Activated T-cell treated with anti-CD3 and anti-CD28 coated beads for 24 hours (primary cell): ENCODE data around the gene HIRIP3.

Experiments used
- DNase-seq: peaks from one replicate; pipeline ENCODE4 v3.0.0-alpha.2; 2020; ENCODE audit warnings: low read depth

HIRIP3 gene

GRCh38 chr16:29999605-30000004, 4.2 kb upstream of the HIRIP3 start:
- DNase-seq: no peak

- no peak for DNase-seq
Observed at GRCh38 chr16:29996766-29997250, 1.4 kb upstream of the HIRIP3 start.

GRCh38 chr16:29995911-29996765, 721 bp upstream of the HIRIP3 start, which contains the start of gene INO80E:
Gene INO80E, plus strand, starts transcription at chr16:29996241. Its CDS starts 70 bp downstream, at chr16:29996311.
- DNase-seq: peak; percentile 99

- peak; percentile 71 for DNase-seq
Observed at GRCh38 chr16:29994600-29995323, 655 bp downstream of the HIRIP3 start.

- DNase-seq: no peak
Observed at GRCh38 chr16:29993903-29994599, 1.4 kb downstream of the HIRIP3 start.

GRCh38 chr16:29993191-29993902, 2.1 kb downstream of the HIRIP3 start:
- no peak for DNase-seq

GRCh38 chr16:29992344-29992967, 3.0 kb downstream of the HIRIP3 start:
- DNase-seq: no peak

- DNase-seq: no peak
Observed at GRCh38 chr16:29991571-29991904, 3.9 kb downstream of the HIRIP3 start.

- DNase-seq: no peak
Observed at GRCh38 chr16:29990883-29991570, 4.4 kb downstream of the HIRIP3 start.

GRCh38 chr16:29990034-29990433, 5.4 kb downstream of the HIRIP3 start:
- DNase-seq: no peak

GRCh38 chr16:29989111-29989858, 6.1 kb downstream of the HIRIP3 start:
- no peak for DNase-seq

GRCh38 chr16:29988346-29989075, 6.9 kb downstream of the HIRIP3 start:
- no peak for DNase-seq

GRCh38 chr16:29987371-29988085, 7.9 kb downstream of the HIRIP3 start:
- no peak for DNase-seq

GRCh38 chr16:29986931-29987330, 8.5 kb downstream of the HIRIP3 start:
- DNase-seq: no peak

GRCh38 chr16:29986231-29986630, 9.2 kb downstream of the HIRIP3 start:
- DNase-seq: no peak

GRCh38 chr16:29985271-29985811, 10.1 kb downstream of the HIRIP3 start:
- no peak for DNase-seq

- DNase-seq: no peak
Observed at GRCh38 chr16:29984764-29985147, 10.7 kb downstream of the HIRIP3 start.

GRCh38 chr16:29984137-29984763, 11.2 kb downstream of the HIRIP3 start:
- DNase-seq: no peak
